ENCODE measurements around the gene MPRIP.

DNA sequence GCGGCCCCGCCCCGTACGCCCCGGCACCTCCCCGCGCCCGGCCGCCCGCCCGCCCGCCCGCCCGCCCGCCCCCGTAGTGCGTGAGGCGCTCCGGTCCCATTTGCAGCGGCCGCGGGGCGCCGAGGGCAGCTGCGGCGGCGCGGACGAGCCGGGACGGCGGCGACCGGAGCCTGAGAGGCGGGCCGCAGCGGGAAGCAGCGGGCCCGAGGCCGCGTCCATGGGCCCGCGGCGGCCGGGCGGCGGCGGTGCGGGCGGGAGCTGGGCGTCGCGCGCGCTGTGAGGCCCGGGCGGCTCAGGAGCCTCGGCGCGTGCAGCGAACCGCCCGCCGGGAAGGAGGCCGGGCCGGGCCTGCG, at the start of gene MPRIP:
- TF ChIP-seq ZFP3 (CRISPR knock-in tag; IDR thresholded peaks at IDR 0.05) = no peak
- TF ChIP-seq PPARA (CRISPR knock-in tag; IDR thresholded peaks at IDR 0.05; ENCODE audit: borderline replicate concordance) = no peak
- TF ChIP-seq, protein P1, sequence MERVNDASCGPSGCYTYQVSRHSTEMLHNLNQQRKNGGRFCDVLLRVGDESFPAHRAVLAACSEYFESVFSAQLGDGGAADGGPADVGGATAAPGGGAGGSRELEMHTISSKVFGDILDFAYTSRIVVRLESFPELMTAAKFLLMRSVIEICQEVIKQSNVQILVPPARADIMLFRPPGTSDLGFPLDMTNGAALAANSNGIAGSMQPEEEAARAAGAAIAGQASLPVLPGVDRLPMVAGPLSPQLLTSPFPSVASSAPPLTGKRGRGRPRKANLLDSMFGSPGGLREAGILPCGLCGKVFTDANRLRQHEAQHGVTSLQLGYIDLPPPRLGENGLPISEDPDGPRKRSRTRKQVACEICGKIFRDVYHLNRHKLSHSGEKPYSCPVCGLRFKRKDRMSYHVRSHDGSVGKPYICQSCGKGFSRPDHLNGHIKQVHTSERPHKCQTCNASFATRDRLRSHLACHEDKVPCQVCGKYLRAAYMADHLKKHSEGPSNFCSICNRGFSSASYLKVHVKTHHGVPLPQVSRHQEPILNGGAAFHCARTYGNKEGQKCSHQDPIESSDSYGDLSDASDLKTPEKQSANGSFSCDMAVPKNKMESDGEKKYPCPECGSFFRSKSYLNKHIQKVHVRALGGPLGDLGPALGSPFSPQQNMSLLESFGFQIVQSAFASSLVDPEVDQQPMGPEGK (CRISPR knock-in tag; IDR thresholded peaks at IDR 0.05; ENCODE audit: borderline replicate concordance) = no peak
- TF ChIP-seq, protein P2, sequence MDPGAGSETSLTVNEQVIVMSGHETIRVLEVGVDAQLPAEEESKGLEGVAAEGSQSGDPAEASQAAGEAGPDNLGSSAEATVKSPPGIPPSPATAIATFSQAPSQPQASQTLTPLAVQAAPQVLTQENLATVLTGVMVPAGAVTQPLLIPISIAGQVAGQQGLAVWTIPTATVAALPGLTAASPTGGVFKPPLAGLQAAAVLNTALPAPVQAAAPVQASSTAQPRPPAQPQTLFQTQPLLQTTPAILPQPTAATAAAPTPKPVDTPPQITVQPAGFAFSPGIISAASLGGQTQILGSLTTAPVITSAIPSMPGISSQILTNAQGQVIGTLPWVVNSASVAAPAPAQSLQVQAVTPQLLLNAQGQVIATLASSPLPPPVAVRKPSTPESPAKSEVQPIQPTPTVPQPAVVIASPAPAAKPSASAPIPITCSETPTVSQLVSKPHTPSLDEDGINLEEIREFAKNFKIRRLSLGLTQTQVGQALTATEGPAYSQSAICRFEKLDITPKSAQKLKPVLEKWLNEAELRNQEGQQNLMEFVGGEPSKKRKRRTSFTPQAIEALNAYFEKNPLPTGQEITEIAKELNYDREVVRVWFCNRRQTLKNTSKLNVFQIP (CRISPR knock-in tag; IDR thresholded peaks at IDR 0.05; ENCODE audit: borderline replicate concordance, low read depth) = no peak
- TF ChIP-seq ZNF8 (CRISPR knock-in tag; IDR thresholded peaks at IDR 0.05) = no peak
- TF ChIP-seq ISL1 (CRISPR knock-in tag; IDR thresholded peaks at IDR 0.05) = no peak
- no peak for TF ChIP-seq CSRNP3 (CRISPR knock-in tag; IDR thresholded peaks at IDR 0.05)
- TF ChIP-seq, protein P3, sequence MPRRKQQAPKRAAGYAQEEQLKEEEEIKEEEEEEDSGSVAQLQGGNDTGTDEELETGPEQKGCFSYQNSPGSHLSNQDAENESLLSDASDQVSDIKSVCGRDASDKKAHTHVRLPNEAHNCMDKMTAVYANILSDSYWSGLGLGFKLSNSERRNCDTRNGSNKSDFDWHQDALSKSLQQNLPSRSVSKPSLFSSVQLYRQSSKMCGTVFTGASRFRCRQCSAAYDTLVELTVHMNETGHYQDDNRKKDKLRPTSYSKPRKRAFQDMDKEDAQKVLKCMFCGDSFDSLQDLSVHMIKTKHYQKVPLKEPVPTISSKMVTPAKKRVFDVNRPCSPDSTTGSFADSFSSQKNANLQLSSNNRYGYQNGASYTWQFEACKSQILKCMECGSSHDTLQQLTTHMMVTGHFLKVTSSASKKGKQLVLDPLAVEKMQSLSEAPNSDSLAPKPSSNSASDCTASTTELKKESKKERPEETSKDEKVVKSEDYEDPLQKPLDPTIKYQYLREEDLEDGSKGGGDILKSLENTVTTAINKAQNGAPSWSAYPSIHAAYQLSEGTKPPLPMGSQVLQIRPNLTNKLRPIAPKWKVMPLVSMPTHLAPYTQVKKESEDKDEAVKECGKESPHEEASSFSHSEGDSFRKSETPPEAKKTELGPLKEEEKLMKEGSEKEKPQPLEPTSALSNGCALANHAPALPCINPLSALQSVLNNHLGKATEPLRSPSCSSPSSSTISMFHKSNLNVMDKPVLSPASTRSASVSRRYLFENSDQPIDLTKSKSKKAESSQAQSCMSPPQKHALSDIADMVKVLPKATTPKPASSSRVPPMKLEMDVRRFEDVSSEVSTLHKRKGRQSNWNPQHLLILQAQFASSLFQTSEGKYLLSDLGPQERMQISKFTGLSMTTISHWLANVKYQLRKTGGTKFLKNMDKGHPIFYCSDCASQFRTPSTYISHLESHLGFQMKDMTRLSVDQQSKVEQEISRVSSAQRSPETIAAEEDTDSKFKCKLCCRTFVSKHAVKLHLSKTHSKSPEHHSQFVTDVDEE (CRISPR knock-in tag; IDR thresholded peaks at IDR 0.05) = no peak
- TF ChIP-seq OSR1 (CRISPR knock-in tag; IDR thresholded peaks at IDR 0.05) = no peak
- TF ChIP-seq, protein P4, sequence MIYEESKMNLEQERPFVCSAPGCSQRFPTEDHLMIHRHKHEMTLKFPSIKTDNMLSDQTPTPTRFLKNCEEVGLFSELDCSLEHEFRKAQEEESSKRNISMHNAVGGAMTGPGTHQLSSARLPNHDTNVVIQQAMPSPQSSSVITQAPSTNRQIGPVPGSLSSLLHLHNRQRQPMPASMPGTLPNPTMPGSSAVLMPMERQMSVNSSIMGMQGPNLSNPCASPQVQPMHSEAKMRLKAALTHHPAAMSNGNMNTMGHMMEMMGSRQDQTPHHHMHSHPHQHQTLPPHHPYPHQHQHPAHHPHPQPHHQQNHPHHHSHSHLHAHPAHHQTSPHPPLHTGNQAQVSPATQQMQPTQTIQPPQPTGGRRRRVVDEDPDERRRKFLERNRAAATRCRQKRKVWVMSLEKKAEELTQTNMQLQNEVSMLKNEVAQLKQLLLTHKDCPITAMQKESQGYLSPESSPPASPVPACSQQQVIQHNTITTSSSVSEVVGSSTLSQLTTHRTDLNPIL (CRISPR knock-in tag; IDR thresholded peaks at IDR 0.05; ENCODE audit: low read depth) = no peak

All from SK-N-SH treated with all-trans-retinoic acid at 6 μM for 48 hours (cell line).